Measurements from ENCODE around the gene COX20.
A peak's percentile ranks its signal among the peaks of the same experiment; 100 is the strongest.

Gene COX20

GRCh38 chr1:244851546-244852231 lies 16.2 kb downstream of the COX20 start:
- no peak for DNase-seq (ENCODE audit: low spot score)

GRCh38 chr1:244852694-244853093 lies 17.2 kb downstream of the COX20 start:
- DNase-seq (ENCODE audit: low spot score), result no peak

- no peak for DNase-seq (ENCODE audit: low spot score)
Measured at GRCh38 chr1:244854166-244854565, 18.7 kb downstream of the COX20 start.

- DNase-seq (ENCODE audit: low spot score), result no peak
Measured at GRCh38 chr1:244854865-244855578, 19.6 kb downstream of the COX20 start.

- DNase-seq (ENCODE audit: low spot score), result no peak
Measured at GRCh38 chr1:244857761-244858160, 22.3 kb downstream of the COX20 start.

GRCh38 chr1:244858357-244858756 lies 22.9 kb downstream of the COX20 start:
- DNase-seq (ENCODE audit: low spot score), result no peak

- no peak for DNase-seq (ENCODE audit: low spot score)
Measured at GRCh38 chr1:244860078-244860477, 24.6 kb downstream of the COX20 start.

- no peak for DNase-seq (ENCODE audit: low spot score)
Measured at GRCh38 chr1:244860914-244861610, 25.6 kb downstream of the COX20 start.

- no peak for DNase-seq (ENCODE audit: low spot score)
Measured at GRCh38 chr1:244861683-244862082, 26.2 kb downstream of the COX20 start.

- DNase-seq (ENCODE audit: low spot score), result no peak
Measured at GRCh38 chr1:244862354-244862698, 26.9 kb downstream of the COX20 start.

GRCh38 chr1:244862699-244863490 lies 27.4 kb downstream of the COX20 start:
- DNase-seq (ENCODE audit: low spot score), result peak; percentile 98

- DNase-seq (ENCODE audit: low spot score), result no peak
Measured at GRCh38 chr1:244863491-244864252, 28.2 kb downstream of the COX20 start.

GRCh38 chr1:244864253-244865027 lies 29.0 kb downstream of the COX20 start, which contains the start of gene HNRNPU:
Gene HNRNPU (minus strand): TSS chr1:244864543. CDS start chr1:244864307, 236 bp downstream.
- peak; percentile 97 for DNase-seq (ENCODE audit: low spot score)

GRCh38 chr1:244865028-244865371 lies 29.5 kb downstream of the COX20 start:
- no peak for DNase-seq (ENCODE audit: low spot score)

GRCh38 chr1:244865820-244866219 lies 30.4 kb downstream of the COX20 start:
- DNase-seq (ENCODE audit: low spot score), result no peak

- DNase-seq (ENCODE audit: low spot score), result no peak
Measured at GRCh38 chr1:244866355-244866754, 30.9 kb downstream of the COX20 start.

- DNase-seq (ENCODE audit: low spot score), result peak; percentile 69
Measured at GRCh38 chr1:244868484-244869363, 33.3 kb downstream of the COX20 start.

GRCh38 chr1:244869364-244869827 lies 33.9 kb downstream of the COX20 start:
- DNase-seq (ENCODE audit: low spot score), result no peak

- no peak for DNase-seq (ENCODE audit: low spot score)
Measured at GRCh38 chr1:244869950-244870349, 34.5 kb downstream of the COX20 start.

All from ecto neural progenitor cell (in vitro differentiated cells).